ENCODE results near the gene MAPKAPK3. TPM values are rescaled to one million over a fixed set of nuclear protein-coding genes. Genes with fewer than 3 reads are reported as not detected.
A peak's percentile ranks its signal among the peaks of the same experiment; 100 is the strongest.

Gene MAPKAPK3
- total RNA-seq, 1 donor from 2014 or later: 38.1 TPM

- Histone ChIP-seq H3K9me3 (no peaks in the 10 kb centered on the region), H3K4me3 (peak overlapping the region; percentile 8 to 45), H3K27me3 (no peaks in the 10 kb centered on the region), H3K27ac (peak overlapping the region; percentile 98), H3K4me1 (peaks cover 70% of the 10 kb centered on the region), H3K36me3 (no peaks in the 10 kb centered on the region)
- intact Hi-C loops (cut with DNase I): no loop called here
- TF ChIP-seq CTCF (IDR thresholded peaks at IDR 0.05): no peak
- peak; percentile 92 to 95 for TF ChIP-seq POLR2AphosphoS5 (IDR thresholded peaks at IDR 0.05; ENCODE audit: insufficient read depth in 1 of 2, low read depth in 1 of 2)
- peak in 1 of 2 donors; percentile 98 for DNase-seq (ENCODE audit: extremely low spot score in 2 of 2)
Measured at GRCh38 chr3:50600841-50601591, 15.9 kb upstream of the MAPKAPK3 start.

DNA sequence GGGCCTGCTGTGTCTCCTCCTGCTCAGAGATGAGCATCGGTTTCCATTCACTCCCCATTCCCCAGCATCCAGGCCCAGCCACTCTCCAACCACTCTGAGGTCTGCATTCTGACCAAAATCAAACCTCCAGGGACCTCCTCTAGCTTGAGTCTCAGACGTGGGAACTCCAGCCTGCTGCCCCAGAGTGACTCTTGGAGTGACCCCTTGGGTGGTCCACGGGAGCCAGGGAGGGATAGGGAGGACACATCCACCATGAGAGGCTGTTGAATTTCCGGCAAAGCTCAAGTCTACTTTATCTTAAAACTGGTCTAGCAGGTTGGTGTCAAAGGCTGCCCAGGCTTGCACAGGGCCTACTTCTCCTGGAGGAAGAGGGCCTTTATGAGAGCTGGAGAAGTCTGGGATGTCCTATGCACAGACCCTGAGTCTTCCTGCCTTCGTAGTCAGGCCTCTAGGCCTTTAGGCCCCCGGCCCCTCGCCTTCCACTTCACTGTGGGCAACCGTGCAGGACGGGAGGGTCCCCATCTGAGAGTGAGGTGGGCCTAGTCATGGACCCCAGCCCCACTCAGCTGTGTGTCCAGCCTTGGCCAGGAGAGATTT is 14.3 kb upstream of the MAPKAPK3 start:
- no peak for TF ChIP-seq POLR2AphosphoS5 (IDR thresholded peaks at IDR 0.05; ENCODE audit: insufficient read depth in 1 of 2, low read depth in 1 of 2)
- TF ChIP-seq CTCF (IDR thresholded peaks at IDR 0.05): no peak
- no peak for TF ChIP-seq POLR2A (IDR thresholded peaks at IDR 0.05)
- H3K36me3 ChIP-seq: peaks cover 0 to 8% of the 10 kb centered on the region in 2 donors
- H3K9me3 ChIP-seq: no peaks in the 10 kb centered on the region
- H3K27ac ChIP-seq: peak overlapping the region; percentile 98
- no peak for DNase-seq (ENCODE audit: extremely low spot score in 2 of 2)
- peaks cover 87% of the 10 kb centered on the region for H3K4me1 ChIP-seq
- no peaks in the 10 kb centered on the region for H3K27me3 ChIP-seq
- intact Hi-C loops (cut with DNase I): no loop called here
- peak overlapping the region in 1 of 2 donors; percentile 45 for H3K4me3 ChIP-seq

DNA sequence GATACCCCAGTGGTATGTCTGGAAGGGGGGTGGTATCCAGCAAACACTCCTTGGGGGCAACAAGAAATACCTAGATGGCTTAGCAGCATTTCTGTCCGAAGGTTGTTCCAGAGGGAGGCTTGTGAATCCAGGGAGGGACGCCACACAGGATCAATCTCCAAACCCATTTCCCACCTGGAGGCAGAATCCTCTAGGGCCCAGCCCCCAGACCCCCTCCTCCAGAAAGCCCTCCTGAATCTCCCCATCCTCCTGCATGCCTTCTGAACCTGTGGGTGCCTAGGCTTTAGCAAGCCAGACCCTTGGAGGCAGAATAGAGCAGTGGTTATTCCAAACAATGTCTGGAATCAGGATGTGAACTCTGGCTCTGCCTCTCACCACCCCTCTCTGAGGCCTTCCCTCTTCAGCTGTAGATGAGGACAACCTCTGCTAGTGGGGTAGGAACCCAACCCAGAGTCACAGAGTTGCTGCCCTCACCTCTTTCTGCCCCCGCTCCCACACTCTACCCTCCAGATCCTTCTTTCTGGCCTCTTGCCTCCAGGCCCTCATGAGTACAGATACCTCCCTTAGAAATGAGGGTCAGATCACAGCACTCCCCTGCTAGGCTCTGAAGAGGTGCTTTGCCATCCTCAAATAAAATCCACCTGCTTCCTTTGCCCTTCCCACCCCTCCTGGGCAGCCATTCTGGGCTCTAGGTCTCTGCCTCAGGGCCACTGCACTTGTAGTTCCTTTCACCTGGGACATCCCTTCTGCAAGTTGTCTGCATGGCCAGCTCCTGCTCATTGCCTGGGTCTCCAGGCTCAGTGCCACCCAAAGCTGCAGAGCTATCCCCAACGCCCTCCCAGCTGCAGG is 13.5 kb upstream of the MAPKAPK3 start:
- H3K9me3 ChIP-seq: no peaks in the 10 kb centered on the region
- no peaks in the 10 kb centered on the region for H3K27me3 ChIP-seq
- TF ChIP-seq CTCF (IDR thresholded peaks at IDR 0.05) (no peak), POLR2A (IDR thresholded peaks at IDR 0.05) (no peak), POLR2AphosphoS5 (IDR thresholded peaks at IDR 0.05; ENCODE audit: insufficient read depth in 1 of 2, low read depth in 1 of 2) (no peak)
- peaks cover 95% of the 10 kb centered on the region for H3K4me1 ChIP-seq
- intact Hi-C loops (cut with DNase I): no loop called here
- no peak overlapping the region for H3K4me3 ChIP-seq
- peak overlapping the region; percentile 98 for H3K27ac ChIP-seq
- no peak for DNase-seq (ENCODE audit: extremely low spot score in 2 of 2)
- peaks cover 0 to 10% of the 10 kb centered on the region in 2 donors for H3K36me3 ChIP-seq

GRCh38 chr3:50604110-50604621 is 12.8 kb upstream of the MAPKAPK3 start:
- H3K27me3 ChIP-seq: no peaks in the 10 kb centered on the region
- H3K4me3 ChIP-seq: no peak overlapping the region
- TF ChIP-seq CTCF (IDR thresholded peaks at IDR 0.05): no peak
- TF ChIP-seq POLR2AphosphoS5 (IDR thresholded peaks at IDR 0.05; ENCODE audit: insufficient read depth in 1 of 2, low read depth in 1 of 2): no peak
- no peak for TF ChIP-seq POLR2A (IDR thresholded peaks at IDR 0.05)
- H3K9me3 ChIP-seq: no peaks in the 10 kb centered on the region
- peaks cover 100% of the 10 kb centered on the region for H3K4me1 ChIP-seq
- DNase-seq (ENCODE audit: extremely low spot score in 2 of 2): no peak
- H3K36me3 ChIP-seq: peaks cover 0 to 10% of the 10 kb centered on the region in 2 donors
- intact Hi-C loops (cut with DNase I): no loop called here
- H3K27ac ChIP-seq: peak overlapping the region; percentile 98

All from vagina (tissue), 2 donors.